IMR-90 (cell line): ENCODE results near the gene PDZD2. TPM values are rescaled to one million over a fixed set of nuclear protein-coding genes. Genes with fewer than 3 reads are reported as not detected.

ENCODE experiments used
- ATAC-seq: fragments of 200-7000 bp; cut with Tn5 transposase; 2 replicates; pipeline ENCODE4 v1.9.1; 2020; ENCODE audit warnings: low read depth, mild to moderate bottlenecking, moderate library complexity
- BruUV-seq: library from RNA; stranded (reverse); fragments of 400-500 nt; replicated peaks from 2 replicates; lab custom pipeline; 2021; lab: Mats Ljungman, UMichigan
- CTCF ChIA-PET: fragments of 300-600 bp; formaldehyde crosslinking; extraction: SDS; loops from one replicate; lab custom pipeline; 2021; ENCODE audit warnings: antibody characterized with exemption; lab: Yijun Ruan, JAX
- POLR2A ChIA-PET: fragments of 300-600 bp; sonication (Branson Sonifier 250); formaldehyde crosslinking; loops from one replicate; lab custom pipeline; 2022; ENCODE audit warnings: antibody characterized with exemption; ENCODE audit not compliant: unreplicated experiment; lab: Charles Lee
- DNase-seq: peaks from one replicate; pipeline ENCODE4 v3.0.0; 2013
- H2AFZ ChIP-seq: replicated peaks from 2 replicates; pipeline ENCODE3; 2013; ENCODE audit warnings: low read length, mild to moderate bottlenecking; ENCODE audit not compliant: poor library complexity
- H2AK5ac ChIP-seq: 2 replicates; pipeline ENCODE4 v1.6.1; 2013; ENCODE audit warnings: low read depth, low read length, inconsistent platforms
- H2AK9ac ChIP-seq: replicated peaks from 2 replicates; pipeline ENCODE3; 2013; ENCODE audit warnings: mild to moderate bottlenecking, low read depth, low read length, moderate library complexity; ENCODE audit not compliant: poor library complexity
- H2BK120ac ChIP-seq: 2 replicates; pipeline ENCODE4 v1.6.1; 2013; ENCODE audit warnings: low read depth, low read length, inconsistent platforms
- H2BK15ac ChIP-seq: 3 replicates; pipeline ENCODE4 v1.6.1; 2013; ENCODE audit warnings: low read depth, low read length, inconsistent platforms
- H2BK20ac ChIP-seq: 2 replicates; pipeline ENCODE4 v1.6.1; 2013; ENCODE audit warnings: low read depth, mild to moderate bottlenecking, inconsistent platforms, low read length, moderate library complexity
- H2BK5ac ChIP-seq: 2 replicates; pipeline ENCODE4 v1.6.1; 2013; ENCODE audit warnings: mild to moderate bottlenecking, low read depth, low read length, inconsistent platforms; ENCODE audit not compliant: poor library complexity, severe bottlenecking
- H3K14ac ChIP-seq: replicated peaks from 2 replicates; pipeline ENCODE4 v1.6.1; 2013; ENCODE audit warnings: low read depth, low read length, inconsistent platforms
- H3K18ac ChIP-seq: 2 replicates; pipeline ENCODE4 v1.6.1; 2013; ENCODE audit warnings: low read depth, low read length, control low read depth
- H3K23ac ChIP-seq: 2 replicates; pipeline ENCODE4 v1.6.1; 2013; ENCODE audit warnings: low read depth, low read length, inconsistent platforms
- H3K27ac ChIP-seq: 2 replicates; pipeline ENCODE4 v1.5.1; 2013; ENCODE audit warnings: mild to moderate bottlenecking, control low read depth, low read length; ENCODE audit not compliant: insufficient read depth
- H3K27me3 ChIP-seq: 2 replicates; pipeline ENCODE4 v1.6.1; 2013; ENCODE audit warnings: low read length; ENCODE audit not compliant: control insufficient read depth, insufficient read depth
- H3K36me3 ChIP-seq: 2 replicates; pipeline ENCODE4 v1.6.1; 2013; ENCODE audit warnings: low read length, mixed read lengths; ENCODE audit not compliant: control insufficient read depth, insufficient read depth
- H3K4ac ChIP-seq: 2 replicates; pipeline ENCODE4 v1.6.1; 2013; ENCODE audit warnings: low read depth, low read length, inconsistent platforms
- H3K4me1 ChIP-seq: 2 replicates; pipeline ENCODE4 v1.6.1; 2013; ENCODE audit warnings: low read length, mixed read lengths; ENCODE audit not compliant: control insufficient read depth, insufficient read depth
- H3K4me2 ChIP-seq: 2 replicates; pipeline ENCODE4 v1.6.1; 2013; ENCODE audit warnings: low read depth, mild to moderate bottlenecking, control low read depth, low read length, moderate library complexity
- H3K4me3 ChIP-seq: 2 replicates; pipeline ENCODE4 v1.5.1; 2013; ENCODE audit warnings: low read depth, mild to moderate bottlenecking, control low read depth, low read length, moderate library complexity; ENCODE audit not compliant: insufficient read depth
- H3K56ac ChIP-seq: 2 replicates; pipeline ENCODE4 v1.6.1; 2013; ENCODE audit warnings: low read length, inconsistent platforms; ENCODE audit not compliant: insufficient read depth; ENCODE audit errors: extremely low read depth
- H3K79me1 ChIP-seq, 2 experiments: 2 replicates each; pipeline ENCODE4 v1.6.1; 2013; ENCODE audit warnings: low read length in 2 of 2, inconsistent platforms in 1 of 2, low read depth in 1 of 2
- H3K9ac ChIP-seq: 2 replicates; pipeline ENCODE4 v1.6.1; 2013; ENCODE audit warnings: low read depth, low read length, control low read depth
- H3K9me1 ChIP-seq: 2 replicates; pipeline ENCODE4 v1.6.1; 2013; ENCODE audit warnings: low read length, inconsistent platforms; ENCODE audit not compliant: insufficient read depth
- H3K9me3 ChIP-seq: 2 replicates; pipeline ENCODE4 v1.6.1; 2013; ENCODE audit warnings: low read length; ENCODE audit not compliant: control insufficient read depth, insufficient read depth
- H4K20me1 ChIP-seq: 2 replicates; pipeline ENCODE4 v1.6.1; 2013; ENCODE audit warnings: low read length, inconsistent platforms; ENCODE audit not compliant: insufficient read depth
- H4K5ac ChIP-seq: 2 replicates; pipeline ENCODE4 v1.6.1; 2013; ENCODE audit warnings: mild to moderate bottlenecking, low read depth, low read length, control low read depth
- H4K8ac ChIP-seq, 2 experiments: 2 replicates each; pipeline ENCODE4 v1.6.1; 2013; ENCODE audit warnings: low read depth in 2 of 2, low read length in 2 of 2, control low read depth in 1 of 2, inconsistent platforms in 1 of 2
- H4K91ac ChIP-seq: 2 replicates; pipeline ENCODE4 v1.6.1; 2013; ENCODE audit warnings: low read depth, low read length, inconsistent platforms; ENCODE audit not compliant: insufficient read depth
- BHLHE40 ChIP-seq: fragments of 150-350 bp; IDR thresholded peaks from 2 replicates; pipeline ENCODE4 v1.6.1; 2016; ENCODE audit warnings: mild to moderate bottlenecking, low read depth, low read length
- CHD1 ChIP-seq: IDR thresholded peaks from 2 replicates; pipeline ENCODE4 v1.6.1; 2012; ENCODE audit warnings: low read depth, low read length, improper control_type of control experiment
- NFE2L2 ChIP-seq: fragments of 150-350 bp; IDR thresholded peaks from 2 replicates; pipeline ENCODE4 v1.6.1; 2016; ENCODE audit warnings: low read depth, mild to moderate bottlenecking, low read length
- POLR2A ChIP-seq: IDR thresholded peaks from 2 replicates; pipeline ENCODE4 v1.6.1; 2012; ENCODE audit warnings: mild to moderate bottlenecking, low read depth, low read length
- RAD21 ChIP-seq: IDR thresholded peaks from 2 replicates; pipeline ENCODE4 v1.6.1; 2012; ENCODE audit warnings: low read length, improper control_type of control experiment
- RCOR1 ChIP-seq: IDR thresholded peaks from 2 replicates; pipeline ENCODE4 v1.6.1; 2012; ENCODE audit warnings: mild to moderate bottlenecking, low read length, improper control_type of control experiment; ENCODE audit not compliant: insufficient replicate concordance
- RFX5 ChIP-seq: IDR thresholded peaks from 2 replicates; pipeline ENCODE4 v1.8.0; 2012; ENCODE audit warnings: low read depth, mild to moderate bottlenecking, low read length, moderate library complexity
- WGBS, 2 experiments: methylation state at CpG; one replicate each; pipeline versions ENCODE4 v1.1.5 to v1.1.7; 2013; ENCODE audit warnings: missing lambda C conversion rate in 2 of 2; ENCODE audit not compliant: insufficient read length in 1 of 2; ENCODE audit errors: extremely low coverage in 2 of 2; 5-methylcytosine and 5-hydroxymethylcytosine counted together
- dilution Hi-C: fragments of 300-500 bp; cut with HindIII; formaldehyde crosslinking; loops from one replicate; pipeline ENCODE4 v1.14.3; 2018; ENCODE audit warnings: low sequenced_read_pairs; ENCODE audit not compliant: unreplicated experiment
- in situ Hi-C: fragments of 300-500 bp; cut with MboI; formaldehyde crosslinking; loops from 3 replicates; pipeline ENCODE4 v1.14.3; 2019; ENCODE audit warnings: low sequenced_read_pairs, inconsistent platforms, mixed read lengths
- intact Hi-C: fragments of 100-400 bp; cut with micrococcal nuclease; formaldehyde crosslinking; loops from 2 replicates; pipeline ENCODE4 v1.10.0; 2022
- polyA plus RNA-seq, 3 experiments: library from polyadenylated mRNA; depleted of rRNA; stranded (reverse); fragments of >200 nt; gene quantifications; 2 replicates each; pipeline ENCODE4 v1.2.3, GENCODE V29; 2012; ENCODE audit warnings: low replicate concordance in 1 of 3
- total RNA-seq: library from RNA; depleted of rRNA; stranded (reverse); fragments of >200 nt; gene quantifications from 2 replicates; pipeline ENCODE4 v1.2.3, GENCODE V29; 2012
- TF ChIP-seq, protein P1 (sequence below): fragments of 150-350 bp; IDR thresholded peaks from 2 replicates; pipeline ENCODE4 v1.6.1; 2016; ENCODE audit warnings: low read depth, mild to moderate bottlenecking, low read length, moderate library complexity, borderline replicate concordance
- TF ChIP-seq, protein P2 (sequence below): fragments of 150-350 bp; IDR thresholded peaks from 2 replicates; pipeline ENCODE4 v1.6.1; 2017; ENCODE audit warnings: mild to moderate bottlenecking, antibody characterized with exemption, low read length, low read depth
- TF ChIP-seq, protein P3 (sequence below): conservative IDR thresholded peaks from 2 replicates; pipeline ENCODE4 v1.5.1; 2012; ENCODE audit warnings: mild to moderate bottlenecking, low read depth, low read length, improper control_type of control experiment

The PDZD2 gene
- total and polyA plus RNA-seq, 2 of the 4 experiments (the other 2 are of a cell fraction): under 0.01 to 0.02 TPM

DNA sequence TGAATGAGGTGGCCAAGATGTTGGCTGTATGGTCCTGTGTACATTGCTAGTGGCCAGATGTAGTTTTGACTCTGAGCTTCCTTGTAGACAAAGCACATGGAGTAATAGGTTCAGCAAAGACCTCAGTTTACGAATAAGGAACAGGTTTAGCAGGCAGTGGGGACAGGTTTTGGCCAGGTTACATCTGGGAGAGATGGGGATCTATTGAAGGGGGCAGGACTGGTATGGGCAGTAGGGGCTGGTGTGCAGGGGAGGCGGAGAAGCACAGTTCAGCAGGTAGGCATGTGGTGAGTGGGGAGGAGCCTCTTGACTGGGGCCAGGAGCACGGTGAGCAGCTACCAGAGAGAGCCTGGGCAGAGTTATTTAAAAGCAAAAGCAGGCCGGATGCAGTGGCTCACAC is 67.3 kb downstream of the PDZD2 start:
- no peak overlapping the region for H3K18ac ChIP-seq
- dilution Hi-C loops: no loop called here
- no peaks in the 10 kb centered on the region for H3K36me3 ChIP-seq
- no TSS peak for BruUV-seq
- no peaks in the 10 kb centered on the region for H4K20me1 ChIP-seq
- no peak overlapping the region for H3K27ac ChIP-seq
- no peak overlapping the region for H3K4me3 ChIP-seq
- no peak overlapping the region for H2AK9ac ChIP-seq
- no peaks in the 10 kb centered on the region for H3K9me3 ChIP-seq
- ATAC-seq (no peak), DNase-seq (no peak)
- WGBS, 2 experiments: 67% methylated on average over 2 of the region's 4 CpGs; no CpG with 5 or more reads in 1 of the 2 experiments
- TF ChIP-seq RAD21 (no peak), CHD1 (no peak), POLR2A (no peak), RFX5 (no peak), BHLHE40 (no peak), NFE2L2 (no peak), RCOR1 (no peak)
- TF ChIP-seq, protein P1, sequence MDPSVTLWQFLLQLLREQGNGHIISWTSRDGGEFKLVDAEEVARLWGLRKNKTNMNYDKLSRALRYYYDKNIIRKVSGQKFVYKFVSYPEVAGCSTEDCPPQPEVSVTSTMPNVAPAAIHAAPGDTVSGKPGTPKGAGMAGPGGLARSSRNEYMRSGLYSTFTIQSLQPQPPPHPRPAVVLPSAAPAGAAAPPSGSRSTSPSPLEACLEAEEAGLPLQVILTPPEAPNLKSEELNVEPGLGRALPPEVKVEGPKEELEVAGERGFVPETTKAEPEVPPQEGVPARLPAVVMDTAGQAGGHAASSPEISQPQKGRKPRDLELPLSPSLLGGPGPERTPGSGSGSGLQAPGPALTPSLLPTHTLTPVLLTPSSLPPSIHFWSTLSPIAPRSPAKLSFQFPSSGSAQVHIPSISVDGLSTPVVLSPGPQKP: no peak
- TF ChIP-seq, protein P2, sequence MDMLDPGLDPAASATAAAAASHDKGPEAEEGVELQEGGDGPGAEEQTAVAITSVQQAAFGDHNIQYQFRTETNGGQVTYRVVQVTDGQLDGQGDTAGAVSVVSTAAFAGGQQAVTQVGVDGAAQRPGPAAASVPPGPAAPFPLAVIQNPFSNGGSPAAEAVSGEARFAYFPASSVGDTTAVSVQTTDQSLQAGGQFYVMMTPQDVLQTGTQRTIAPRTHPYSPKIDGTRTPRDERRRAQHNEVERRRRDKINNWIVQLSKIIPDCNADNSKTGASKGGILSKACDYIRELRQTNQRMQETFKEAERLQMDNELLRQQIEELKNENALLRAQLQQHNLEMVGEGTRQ: no peak
- TF ChIP-seq, protein P3, sequence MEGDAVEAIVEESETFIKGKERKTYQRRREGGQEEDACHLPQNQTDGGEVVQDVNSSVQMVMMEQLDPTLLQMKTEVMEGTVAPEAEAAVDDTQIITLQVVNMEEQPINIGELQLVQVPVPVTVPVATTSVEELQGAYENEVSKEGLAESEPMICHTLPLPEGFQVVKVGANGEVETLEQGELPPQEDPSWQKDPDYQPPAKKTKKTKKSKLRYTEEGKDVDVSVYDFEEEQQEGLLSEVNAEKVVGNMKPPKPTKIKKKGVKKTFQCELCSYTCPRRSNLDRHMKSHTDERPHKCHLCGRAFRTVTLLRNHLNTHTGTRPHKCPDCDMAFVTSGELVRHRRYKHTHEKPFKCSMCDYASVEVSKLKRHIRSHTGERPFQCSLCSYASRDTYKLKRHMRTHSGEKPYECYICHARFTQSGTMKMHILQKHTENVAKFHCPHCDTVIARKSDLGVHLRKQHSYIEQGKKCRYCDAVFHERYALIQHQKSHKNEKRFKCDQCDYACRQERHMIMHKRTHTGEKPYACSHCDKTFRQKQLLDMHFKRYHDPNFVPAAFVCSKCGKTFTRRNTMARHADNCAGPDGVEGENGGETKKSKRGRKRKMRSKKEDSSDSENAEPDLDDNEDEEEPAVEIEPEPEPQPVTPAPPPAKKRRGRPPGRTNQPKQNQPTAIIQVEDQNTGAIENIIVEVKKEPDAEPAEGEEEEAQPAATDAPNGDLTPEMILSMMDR: no peak
- no peak overlapping the region for H3K4ac ChIP-seq
- H4K8ac ChIP-seq: no peak overlapping the region
- H4K91ac ChIP-seq: no peak overlapping the region
- H3K4me2 ChIP-seq: no peak overlapping the region
- ChIA-PET CTCF (no interaction called here), POLR2A (interaction anchor here (0.6 kb wide), 1 partner anchor 353 kb away, joined by 3 read pairs; no protein-coding TSS in a partner anchor)
- H3K23ac ChIP-seq: no peak overlapping the region
- in situ Hi-C loops: no loop called here
- H3K14ac ChIP-seq: no peak overlapping the region
- no peak overlapping the region for H2BK15ac ChIP-seq
- H4K5ac ChIP-seq: no peak overlapping the region
- no peaks in the 10 kb centered on the region for H3K4me1 ChIP-seq
- H2BK20ac ChIP-seq: no peak overlapping the region
- H2AFZ ChIP-seq: no peak overlapping the region
- no peak overlapping the region for H2BK120ac ChIP-seq
- H3K27me3 ChIP-seq: peaks cover 9% of the 10 kb centered on the region
- no peak overlapping the region for H2BK5ac ChIP-seq
- intact Hi-C loops: no loop called here
- H3K9me1 ChIP-seq: no peaks in the 10 kb centered on the region
- H3K9ac ChIP-seq: no peak overlapping the region
- H3K56ac ChIP-seq: no peak overlapping the region
- no peak overlapping the region for H2AK5ac ChIP-seq
- no peaks in the 10 kb centered on the region for H3K79me1 ChIP-seq
